ENCODE measurements around the gene FAM177A1.

DNA sequence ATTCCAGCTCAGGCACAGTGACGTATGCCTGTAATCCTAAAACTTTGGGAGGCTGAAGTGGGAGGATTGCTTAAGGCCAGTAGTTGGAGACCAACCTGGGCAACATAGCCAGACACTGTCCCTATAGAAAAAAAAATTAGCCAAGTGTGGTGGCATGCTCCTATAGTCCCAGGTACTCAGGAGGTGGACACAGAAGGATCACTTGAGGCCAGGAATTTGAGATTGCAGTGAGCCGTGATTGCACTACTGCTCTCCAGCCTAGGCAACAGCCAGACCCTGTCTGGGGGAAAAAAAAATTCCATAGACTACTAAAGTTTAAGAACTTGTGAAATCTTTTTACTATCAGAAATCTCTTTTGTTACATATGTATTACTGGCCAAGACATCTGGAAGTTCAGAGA is 6.6 kb downstream of the FAM177A1 start:
- no peak for TF ChIP-seq CTCF (IDR thresholded peaks at IDR 0.05)
- TF ChIP-seq POLR2A (IDR thresholded peaks at IDR 0.05), result no peak
